HepG2 (cell line): ENCODE measurements around the gene BABAM2. TPM values are rescaled to one million over a fixed set of nuclear protein-coding genes. Genes with fewer than 3 reads are reported as not detected.

Source experiments
- ATAC-seq: fragments of 200-7000 bp; cut with Tn5 transposase; 3 replicates; pipeline ENCODE4 v1.9.1; 2020; ENCODE audit warnings: mild to moderate bottlenecking, moderate library complexity
- BruUV-seq: library from RNA; stranded (reverse); fragments of 400-500 nt; replicated peaks from 2 replicates; lab custom pipeline; 2021; lab: Mats Ljungman, UMichigan
- CTCF ChIA-PET: fragments of 300-600 bp; formaldehyde crosslinking; extraction: SDS; loops from one replicate; lab custom pipeline; 2021; ENCODE audit warnings: low total read pairs, inconsistent platforms, low intra/inter-chr PET ratio; lab: Yijun Ruan, JAX
- POLR2A ChIA-PET: fragments of 350-600 bp; sonication (Branson Sonifier 250); formaldehyde crosslinking; loops from one replicate; lab custom pipeline; 2020; ENCODE audit warnings: antibody characterized with exemption, inconsistent platforms; lab: Yijun Ruan, JAX
- DNase-seq: peaks from one replicate; pipeline ENCODE4 v3.0.0-alpha.2; 2015; ENCODE audit warnings: low spot score
- FAIRE-seq: peaks from 3 replicates; lab custom pipeline; 2011; peaks lifted over from hg19 to GRCh38; lab: Jason Lieb, UNC
- H2AFZ ChIP-seq: one replicate; pipeline ENCODE4 v1.6.1; 2011; ENCODE audit warnings: low read length, inconsistent platforms
- H3K27ac ChIP-seq: fragments of 300-600 bp; 3 replicates; pipeline ENCODE4 v1.8.0; 2011; ENCODE audit warnings: mixed run types, mild to moderate bottlenecking, mixed read lengths, low read length, inconsistent platforms; ENCODE audit not compliant: insufficient read depth; ENCODE audit errors: extremely low read length
- H3K27me3 ChIP-seq, 2 experiments: fragments of 200-600 bp in 1 of 2; 2 replicates in 1 of 2; 3 replicates in 1 of 2; pipeline versions ENCODE4 v1.6.0 to v1.8.0; 2011; ENCODE audit warnings: low read length in 2 of 2, mild to moderate bottlenecking in 2 of 2, moderate library complexity in 2 of 2, inconsistent platforms in 1 of 2; ENCODE audit not compliant: insufficient read depth in 2 of 2, control insufficient read depth in 1 of 2
- H3K36me3 ChIP-seq, 2 experiments: fragments of 200-600 bp in 1 of 2; replicated peaks in 1 of 2; 2 replicates in 1 of 2; 3 replicates in 1 of 2; pipeline versions ENCODE4 v1.5.1 to v1.8.0; 2011; ENCODE audit warnings: low read length in 2 of 2, inconsistent platforms in 1 of 2; ENCODE audit not compliant: insufficient read depth in 2 of 2, control insufficient read depth in 1 of 2
- H3K4me1 ChIP-seq: 2 replicates; pipeline ENCODE4 v1.5.1; 2012; ENCODE audit warnings: low read length, inconsistent platforms; ENCODE audit not compliant: insufficient read depth
- H3K4me2 ChIP-seq: 2 replicates; pipeline ENCODE4 v1.6.0; 2011; ENCODE audit warnings: low read depth, low read length, inconsistent platforms
- H3K4me3 ChIP-seq, 3 experiments: fragments of 200-600 bp in 1 of 3; sonication (generic), shearing (Covaris generic) in 1 of 3; replicated peaks in 1 of 3; 2 replicates each; pipeline ENCODE4 v1.5.1; 2011 to 2016; ENCODE audit warnings: low read length in 3 of 3, inconsistent platforms in 2 of 3, low read depth in 2 of 3, mild to moderate bottlenecking in 2 of 3, control low read depth in 1 of 3, mixed read lengths in 1 of 3; ENCODE audit not compliant: insufficient read depth in 1 of 3
- H3K79me2 ChIP-seq: one replicate; pipeline ENCODE4 v1.6.1; 2011; ENCODE audit warnings: low read length, inconsistent platforms; ENCODE audit not compliant: insufficient read depth
- H3K9ac ChIP-seq: 2 replicates; pipeline ENCODE4 v1.6.0; 2011; ENCODE audit warnings: mild to moderate bottlenecking, low read depth, low read length, inconsistent platforms; ENCODE audit not compliant: insufficient read depth
- H3K9me3 ChIP-seq: 2 replicates; pipeline ENCODE4 v1.5.1; 2012; ENCODE audit warnings: mild to moderate bottlenecking, low read length
- H4K20me1 ChIP-seq: 2 replicates; pipeline ENCODE4 v1.6.0; 2011; ENCODE audit warnings: inconsistent platforms, mild to moderate bottlenecking, low read length, moderate library complexity; ENCODE audit not compliant: insufficient read depth
- BRCA1 ChIP-seq: sonication (generic); formaldehyde crosslinking; IDR thresholded peaks from 2 replicates; pipeline ENCODE4 v1.4.0; 2020; ENCODE audit warnings: missing genetic modification reagents
- CBX2 ChIP-seq, 2 experiments: fragments of 200-600 bp in 1 of 2; sonication (generic); formaldehyde crosslinking in 1 of 2; IDR thresholded peaks; 2 replicates each; pipeline versions ENCODE4 v1.7.0 to v1.8.1; 2018 to 2022; ENCODE audit warnings: low read depth in 2 of 2, low read length in 1 of 2, mild to moderate bottlenecking in 1 of 2, missing genetic modification reagents in 1 of 2
- FOXK1 ChIP-seq: sonication (generic); formaldehyde crosslinking; IDR thresholded peaks from 2 replicates; pipeline ENCODE4 v1.4.0; 2020; ENCODE audit warnings: low read depth, missing genetic modification reagents, borderline replicate concordance
- MAX ChIP-seq: IDR thresholded peaks from 2 replicates; pipeline ENCODE4 v1.6.1; 2012; ENCODE audit warnings: inconsistent platforms
- MEF2D ChIP-seq: sonication (generic); formaldehyde crosslinking; IDR thresholded peaks from 2 replicates; pipeline ENCODE4 v1.5.1; 2020; ENCODE audit warnings: mild to moderate bottlenecking, missing genetic modification reagents
- MTA3 ChIP-seq: sonication (generic); formaldehyde crosslinking; IDR thresholded peaks from 2 replicates; pipeline ENCODE4 v1.4.0; 2020; ENCODE audit warnings: missing genetic modification reagents
- NR2F2 ChIP-seq: IDR thresholded peaks from 2 replicates; pipeline ENCODE4 v1.6.1; 2012; ENCODE audit warnings: low read depth, inconsistent platforms, borderline replicate concordance
- PATZ1 ChIP-seq: sonication (generic); formaldehyde crosslinking; IDR thresholded peaks from 2 replicates; pipeline ENCODE4 v1.4.0; 2020; ENCODE audit warnings: missing genetic modification reagents
- PBX3 ChIP-seq: sonication (generic); formaldehyde crosslinking; IDR thresholded peaks from 2 replicates; pipeline ENCODE4 v1.8.1; 2023; ENCODE audit warnings: missing genetic modification reagents, inconsistent platforms, borderline replicate concordance
- ZBTB26 ChIP-seq: IDR thresholded peaks from 2 replicates; pipeline ENCODE4 v1.6.1; 2016; ENCODE audit warnings: missing compliant biosample characterization, missing genetic modification reagents, borderline replicate concordance
- ZFP36L2 ChIP-seq: sonication (generic); formaldehyde crosslinking; IDR thresholded peaks from 2 replicates; pipeline ENCODE4 v1.4.0; 2020; ENCODE audit warnings: missing genetic modification reagents
- ZFP41 ChIP-seq: sonication (generic); formaldehyde crosslinking; IDR thresholded peaks from 2 replicates; pipeline ENCODE4 v1.4.0; 2020; ENCODE audit warnings: mild to moderate bottlenecking, missing genetic modification reagents, borderline replicate concordance
- ZKSCAN1 ChIP-seq: fragments of 150-350 bp; IDR thresholded peaks from 2 replicates; pipeline ENCODE4 v1.6.1; 2014; ENCODE audit warnings: low read length
- ZNF564 ChIP-seq: sonication (generic); formaldehyde crosslinking; IDR thresholded peaks from 2 replicates; pipeline ENCODE4 v1.8.1; 2023; ENCODE audit warnings: mild to moderate bottlenecking, missing genetic modification reagents
- ZSCAN5A ChIP-seq: sonication (generic); formaldehyde crosslinking; IDR thresholded peaks from 2 replicates; pipeline ENCODE4 v1.8.0; 2022; ENCODE audit warnings: mild to moderate bottlenecking, missing genetic modification reagents, borderline replicate concordance
- WGBS: methylation state at CpG from one replicate; pipeline ENCODE4 v1.1.6; 2017; ENCODE audit warnings: low lambda C conversion rate; 5-methylcytosine and 5-hydroxymethylcytosine counted together
- in situ Hi-C: cut with HindIII; loops from 2 replicates; pipeline ENCODE4 v1.10.0; 2017; ENCODE audit warnings: low pct_unique_long_range_greater_than_20kb; ENCODE audit not compliant: extremely low pct_ligation_motif_present
- intact Hi-C: fragments of 100-400 bp; cut with micrococcal nuclease; formaldehyde crosslinking; loops from one replicate; pipeline ENCODE4 v1.10.0; 2022; ENCODE audit not compliant: unreplicated experiment
- polyA plus RNA-seq, 8 experiments: library from polyadenylated mRNA; depleted of rRNA in 3 of 8; stranded (reverse) in 7 of 8; unstranded in 1 of 8; fragments of >200 nt; fragmentation: Illumina TruSeq in 4 of 8; extraction: Trizol in 4 of 8; gene quantifications; 2 replicates each; pipeline versions ENCODE4 v1.2.1 to v1.2.3, GENCODE V29; 2011 to 2016; ENCODE audit warnings: low read depth in 4 of 8, missing spikeins in 1 of 8, mixed read lengths in 1 of 8; ENCODE audit not compliant: insufficient read depth in 1 of 8
- total RNA-seq, 5 experiments: library from RNA; depleted of rRNA; stranded (reverse); fragments of >200 nt; fragmentation: Illumina TruSeq; extraction: Trizol; gene quantifications; 2 replicates each; pipeline ENCODE4 v1.2.3, GENCODE V29; 2016; ENCODE audit warnings: low read depth in 1 of 5

Gene BABAM2
- total and polyA plus RNA-seq, 2 of the 13 experiments (the other 11 are each of a cell fraction or from before 2014, with no cell fraction given): 24.9 to 28.0 TPM

- TF ChIP-seq PBX3 (no peak), ZFP41 (CRISPR knock-in tag) (no peak), MEF2D (no peak), ZBTB26 (CRISPR knock-in tag) (no peak), ZSCAN5A (CRISPR knock-in tag) (no peak), ZNF564 (CRISPR knock-in tag) (no peak), NR2F2 (no peak)
Observed at GRCh38 chr2:27935026-27935425, 44.5 kb downstream of the BABAM2 start (continued).

- H3K9me3 ChIP-seq: no peaks in the 10 kb centered on the region
- no peak for FAIRE-seq
- H2AFZ ChIP-seq: no peak overlapping the region
- no peaks in the 10 kb centered on the region for H3K4me1 ChIP-seq
- no peak overlapping the region for H3K4me3 ChIP-seq
- in situ Hi-C loops (no loop called here), intact Hi-C loops (no loop called here)
- no peak for DNase-seq
- H3K4me2 ChIP-seq: no peak overlapping the region
- TF ChIP-seq MAX (no peak), FOXK1 (CRISPR knock-in tag) (no peak), PATZ1 (no peak), MTA3 (CRISPR knock-in tag) (no peak), CBX2 (IDR thresholded peaks at IDR 0.05; ENCODE audit: low read depth, low read length) (no peak), CBX2 (CRISPR knock-in tag; IDR thresholded peaks at IDR 0.05; ENCODE audit: low read depth) (no peak), BRCA1 (CRISPR knock-in tag) (no peak), ZKSCAN1 (no peak), ZFP36L2 (CRISPR knock-in tag) (no peak)
- H3K79me2 ChIP-seq: no peaks in the 10 kb centered on the region
- no peak overlapping the region for H3K27ac ChIP-seq
- WGBS: 91% methylated on average over 2 of the region's 2 CpGs
- ChIA-PET POLR2A (no interaction called here), CTCF (no interaction called here)
- H3K36me3 ChIP-seq: peaks cover 0 to 2% of the 10 kb centered on the region in 2 experiments; a peak in 1 of 5 replicates
- H3K9ac ChIP-seq: no peak overlapping the region
- ATAC-seq: no peak
- H3K27me3 ChIP-seq: no peaks in the 10 kb centered on the region
- BruUV-seq: no TSS peak
- no peaks in the 10 kb centered on the region for H4K20me1 ChIP-seq
Observed at GRCh38 chr2:27940090-27940671, 49.7 kb downstream of the BABAM2 start.
